Measurements from ENCODE around the gene NEDD4L.

NEDD4L gene

GRCh38 chr18:58364876-58365528, 321.0 kb downstream of the NEDD4L start (continued):
- TF ChIP-seq CSRNP3 (CRISPR knock-in tag; IDR thresholded peaks at IDR 0.05) (no peak), ISL1 (CRISPR knock-in tag; IDR thresholded peaks at IDR 0.05) (no peak)

- ATAC-seq, result no peak
- TF ChIP-seq GLIS3 (CRISPR knock-in tag; IDR thresholded peaks at IDR 0.05) (no peak), CSRNP3 (CRISPR knock-in tag; IDR thresholded peaks at IDR 0.05) (no peak), ZFP3 (CRISPR knock-in tag; IDR thresholded peaks at IDR 0.05) (no peak), PATZ1 (CRISPR knock-in tag; IDR thresholded peaks at IDR 0.05; ENCODE audit: borderline replicate concordance) (no peak), TOX (CRISPR knock-in tag; IDR thresholded peaks at IDR 0.05; ENCODE audit: borderline replicate concordance) (no peak), CSDC2 (CRISPR knock-in tag; IDR thresholded peaks at IDR 0.05) (no peak), SNAI2 (CRISPR knock-in tag; IDR thresholded peaks at IDR 0.05) (no peak), ISL1 (CRISPR knock-in tag; IDR thresholded peaks at IDR 0.05) (no peak), ZNF8 (CRISPR knock-in tag; IDR thresholded peaks at IDR 0.05) (no peak), ARNTL (CRISPR knock-in tag; IDR thresholded peaks at IDR 0.05; ENCODE audit: borderline replicate concordance, low read depth) (no peak), ZNF70 (CRISPR knock-in tag; IDR thresholded peaks at IDR 0.05) (no peak), OSR1 (CRISPR knock-in tag; IDR thresholded peaks at IDR 0.05) (no peak), TSHZ2 (CRISPR knock-in tag; IDR thresholded peaks at IDR 0.05) (no peak), BACH2 (CRISPR knock-in tag; IDR thresholded peaks at IDR 0.05; ENCODE audit: borderline replicate concordance) (no peak), ZC3H10 (CRISPR knock-in tag; IDR thresholded peaks at IDR 0.05) (no peak), ZFP30 (CRISPR knock-in tag; IDR thresholded peaks at IDR 0.05) (no peak)
These were observed 323.6 kb downstream of the NEDD4L start for GRCh38 chr18:58367425-58368140.

- no peak for ATAC-seq
- TF ChIP-seq ZFP3 (CRISPR knock-in tag; IDR thresholded peaks at IDR 0.05) (no peak), TCF4 (CRISPR knock-in tag; IDR thresholded peaks at IDR 0.05; ENCODE audit: borderline replicate concordance) (no peak), BACH2 (CRISPR knock-in tag; IDR thresholded peaks at IDR 0.05; ENCODE audit: borderline replicate concordance) (no peak), POU6F1 (CRISPR knock-in tag; IDR thresholded peaks at IDR 0.05; ENCODE audit: borderline replicate concordance, low read depth) (no peak), GLIS3 (CRISPR knock-in tag; IDR thresholded peaks at IDR 0.05) (no peak), SNAI2 (CRISPR knock-in tag; IDR thresholded peaks at IDR 0.05) (no peak), ZNF70 (CRISPR knock-in tag; IDR thresholded peaks at IDR 0.05) (no peak), PPARA (CRISPR knock-in tag; IDR thresholded peaks at IDR 0.05; ENCODE audit: borderline replicate concordance) (no peak), CSRNP3 (CRISPR knock-in tag; IDR thresholded peaks at IDR 0.05) (no peak)
These were observed 325.6 kb downstream of the NEDD4L start for GRCh38 chr18:58369616-58370015.
